ENCODE results near the gene GMPR.

Gene GMPR

GRCh38 chr6:16238057-16238962 is at the start of gene GMPR:
Gene GMPR, plus strand, starts transcription at chr6:16238587. Its CDS starts 107 bp downstream, at chr6:16238694.
- peak; percentile 38 for DNase-seq (ENCODE audit: low read depth)

DNA sequence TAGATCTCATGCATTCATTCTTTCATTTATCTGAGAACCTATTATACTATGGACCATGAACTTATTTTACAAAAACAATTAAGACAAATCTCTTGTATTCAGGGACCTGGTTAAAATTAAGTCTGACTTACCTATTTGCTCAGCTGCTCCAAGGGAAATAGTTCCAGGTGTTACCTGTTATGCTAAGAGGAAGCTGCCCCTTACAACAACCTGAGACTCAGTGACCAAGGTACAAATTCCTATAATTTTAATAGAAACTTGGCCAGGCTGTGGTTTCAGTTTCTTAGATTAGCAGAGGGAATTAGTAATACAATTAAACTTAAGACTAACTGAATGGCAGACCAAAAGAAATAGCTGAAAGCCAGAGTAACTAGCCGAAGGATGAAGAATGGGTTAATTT is 48.2 kb upstream of the GMPR start:
- DNase-seq (ENCODE audit: low read depth) = no peak

DNA sequence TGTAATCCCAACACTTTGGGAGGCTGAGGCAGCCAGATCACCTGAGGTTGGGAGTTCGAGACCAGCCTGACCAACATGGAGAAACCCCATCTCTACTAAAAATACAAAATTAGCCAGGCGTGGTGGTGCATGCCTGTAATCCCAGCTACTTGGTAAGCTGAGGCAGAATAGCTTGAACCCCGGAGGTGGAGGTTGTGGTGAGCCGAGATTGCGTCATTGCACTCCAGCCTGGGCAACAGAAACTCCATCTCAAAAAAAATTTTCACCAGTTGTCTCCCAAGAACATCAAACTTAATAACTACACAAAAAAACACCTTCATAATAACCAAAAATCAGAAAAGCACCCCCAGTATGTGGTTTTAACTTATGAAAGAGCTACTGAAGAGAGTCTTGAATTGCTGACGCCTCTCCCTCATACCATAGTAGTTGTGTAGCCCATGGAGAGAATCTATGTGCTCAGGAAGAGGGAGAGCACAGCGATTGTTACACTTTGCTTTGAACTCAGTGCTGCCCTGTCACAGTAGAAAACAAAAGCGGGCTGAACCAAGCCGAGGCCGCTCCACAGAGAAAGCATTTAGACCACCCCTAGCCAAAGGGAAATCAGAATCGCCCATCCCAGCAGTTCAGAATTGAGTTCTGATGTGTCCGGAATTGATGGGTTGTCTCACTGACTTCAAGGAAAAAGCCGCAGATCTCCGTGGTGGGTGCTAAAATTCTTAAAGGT is 42.0 kb upstream of the GMPR start:
- DNase-seq (ENCODE audit: low read depth) = no peak

- no peak for DNase-seq (ENCODE audit: low read depth)
Observed at GRCh38 chr6:16196984-16197546, 41.3 kb upstream of the GMPR start.

GRCh38 chr6:16198061-16198705 is 40.2 kb upstream of the GMPR start:
- DNase-seq (ENCODE audit: low read depth) = no peak

DNA sequence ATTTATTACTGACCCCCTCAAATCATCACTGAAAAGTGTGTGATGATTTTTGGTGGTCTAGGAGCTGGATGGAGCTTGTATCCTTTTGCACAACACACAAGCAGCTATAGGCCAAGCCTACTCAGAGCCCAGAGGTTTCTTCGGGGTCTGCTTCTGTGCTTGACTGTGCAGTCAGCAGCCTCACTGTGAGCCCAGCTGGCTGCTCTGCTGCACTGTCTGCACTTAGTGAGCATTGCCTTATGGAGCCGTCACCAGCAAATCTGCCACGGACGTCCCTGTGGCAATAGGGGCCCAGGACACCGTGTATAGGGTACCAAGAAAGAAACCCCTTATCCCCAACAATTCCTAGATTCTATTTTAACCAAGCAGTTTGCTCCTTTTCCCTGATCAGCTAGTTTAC is 38.6 kb upstream of the GMPR start:
- no peak for DNase-seq (ENCODE audit: low read depth)

- DNase-seq (ENCODE audit: low read depth) = no peak
Observed at GRCh38 chr6:16200321-16200883, 38.0 kb upstream of the GMPR start.

DNA sequence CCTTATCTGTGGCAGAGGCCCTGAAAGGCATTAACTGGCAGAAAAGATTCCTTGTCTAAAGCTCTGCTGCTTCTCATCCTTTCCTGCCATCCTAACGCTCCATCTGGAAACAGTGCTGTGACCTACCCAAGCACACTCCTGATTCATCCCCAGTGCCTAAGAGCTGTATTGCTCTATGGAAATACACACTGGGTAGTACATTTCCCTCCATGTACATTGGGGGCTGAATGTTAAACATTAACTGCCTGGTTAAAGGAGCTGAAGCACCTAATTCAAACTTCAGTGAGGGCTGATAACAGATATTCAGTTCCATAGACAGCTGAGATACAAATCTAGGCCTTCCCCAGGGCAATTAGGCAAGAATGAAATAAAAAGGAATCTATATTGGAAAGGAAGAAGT is 36.7 kb upstream of the GMPR start:
- no peak for DNase-seq (ENCODE audit: low read depth)

DNA sequence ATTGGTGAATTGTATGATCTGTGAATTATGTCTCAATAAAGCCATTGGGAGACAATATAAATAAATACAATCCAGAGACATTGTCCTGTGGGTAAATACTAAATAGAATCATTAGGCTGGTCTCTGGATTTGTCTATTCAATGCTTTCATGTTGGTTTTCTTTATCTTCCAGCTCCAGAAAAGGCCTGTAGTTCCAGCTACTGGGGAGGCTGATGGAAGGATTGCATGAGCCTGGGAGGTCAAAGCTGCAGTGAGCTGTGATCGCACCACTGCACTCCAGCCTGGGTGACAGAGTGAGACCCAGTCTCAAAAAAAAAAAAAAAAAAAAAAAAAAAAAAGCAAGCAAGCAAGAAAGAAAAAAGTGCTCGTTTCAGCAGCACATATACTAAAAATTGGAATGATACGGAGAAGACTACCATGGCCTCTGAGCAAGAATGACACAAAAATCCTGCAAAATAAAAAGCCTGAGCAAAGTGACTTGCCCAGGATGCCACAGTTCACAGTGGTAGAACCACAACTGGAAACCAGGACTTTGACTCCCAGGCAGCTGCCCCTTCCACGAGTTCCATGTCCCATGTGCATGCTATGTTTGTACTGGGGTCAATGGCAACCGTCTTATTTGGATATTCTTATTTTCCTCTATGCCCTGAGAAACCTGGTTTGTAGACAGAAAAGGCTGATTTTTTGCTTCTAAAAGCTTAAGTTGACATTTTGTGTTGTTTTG is 33.6 kb upstream of the GMPR start:
- no peak for DNase-seq (ENCODE audit: low read depth)

DNA sequence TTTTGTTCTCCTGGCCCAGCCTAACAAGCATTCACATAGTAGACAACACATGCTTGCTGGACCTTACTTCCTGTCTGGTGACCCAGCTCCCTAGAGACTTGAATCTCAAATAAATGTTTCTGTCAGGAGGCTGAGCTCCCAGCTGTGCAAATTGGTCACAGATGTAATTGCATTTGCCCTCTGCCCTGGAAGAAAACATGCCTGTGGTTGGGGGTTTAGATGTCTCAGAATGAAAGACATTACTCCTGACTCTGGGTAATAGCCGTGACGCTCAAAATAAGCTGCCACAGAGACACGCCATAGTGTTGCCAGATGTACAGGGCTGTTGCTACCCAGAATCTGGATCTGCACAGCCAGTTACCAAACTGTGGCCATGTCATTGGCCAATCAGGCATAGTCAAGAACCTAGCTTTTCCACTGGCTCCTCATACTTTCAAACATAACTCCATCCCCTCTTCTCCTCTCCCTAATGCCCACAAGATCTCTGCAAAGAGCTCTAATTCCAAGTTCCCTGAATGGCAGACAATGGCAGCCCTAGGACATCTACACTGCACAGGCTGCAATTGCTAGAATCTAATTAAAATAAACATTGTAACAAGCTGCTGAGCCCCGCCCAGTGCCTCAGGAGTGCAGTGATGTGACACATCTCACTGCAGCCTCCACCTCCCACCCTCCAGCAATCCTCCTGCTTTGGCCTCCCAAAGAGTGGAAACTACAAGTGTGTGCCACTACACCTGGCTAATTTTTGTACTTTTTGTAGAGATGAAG is 32.8 kb upstream of the GMPR start:
- DNase-seq (ENCODE audit: low read depth) = no peak

- DNase-seq (ENCODE audit: low read depth) = no peak
Observed at GRCh38 chr6:16206595-16207037, 31.8 kb upstream of the GMPR start.

- DNase-seq (ENCODE audit: low read depth) = no peak
Observed at GRCh38 chr6:16208989-16209388, 29.4 kb upstream of the GMPR start.

- no peak for DNase-seq (ENCODE audit: low read depth)
Observed at GRCh38 chr6:16209539-16209938, 28.8 kb upstream of the GMPR start.

- no peak for DNase-seq (ENCODE audit: low read depth)
Observed at GRCh38 chr6:16212276-16212675, 26.1 kb upstream of the GMPR start.

GRCh38 chr6:16216501-16217155 is 21.8 kb upstream of the GMPR start:
- no peak for DNase-seq (ENCODE audit: low read depth)

GRCh38 chr6:16217156-16217721 is 21.1 kb upstream of the GMPR start:
- DNase-seq (ENCODE audit: low read depth) = no peak

GRCh38 chr6:16222826-16223225 is 15.6 kb upstream of the GMPR start:
- DNase-seq (ENCODE audit: low read depth) = no peak

- no peak for DNase-seq (ENCODE audit: low read depth)
Observed at GRCh38 chr6:16223362-16223761, 15.0 kb upstream of the GMPR start.

GRCh38 chr6:16224409-16224808 is 14.0 kb upstream of the GMPR start:
- no peak for DNase-seq (ENCODE audit: low read depth)
